ENCODE results near the gene ESPNL. TPM values are rescaled to one million over a fixed set of nuclear protein-coding genes. Genes with fewer than 3 reads are reported as not detected.

Gene ESPNL
- total RNA-seq, 1 experiment from 2014 or later = 1.1 TPM

GRCh38 chr2:238101891-238102841, 2.0 kb downstream of the ESPNL start:
- TF ChIP-seq RORB (CRISPR knock-in tag; IDR thresholded peaks at IDR 0.05) (no peak), MAX (CRISPR knock-in tag; IDR thresholded peaks at IDR 0.05) (no peak), EMX1 (CRISPR knock-in tag; IDR thresholded peaks at IDR 0.05) (no peak), CDX4 (CRISPR knock-in tag; IDR thresholded peaks at IDR 0.05; ENCODE audit: borderline replicate concordance) (no peak), TP53 (CRISPR knock-in tag; IDR thresholded peaks at IDR 0.05) (no peak), ELF4 (CRISPR knock-in tag; IDR thresholded peaks at IDR 0.05; ENCODE audit: low read depth) (no peak), GRHL2 (CRISPR knock-in tag; IDR thresholded peaks at IDR 0.05; ENCODE audit: insufficient replicate concordance, severe bottlenecking) (no peak), NFATC4 (CRISPR knock-in tag; IDR thresholded peaks at IDR 0.05) (no peak), FOXP1 (CRISPR knock-in tag; IDR thresholded peaks at IDR 0.05; ENCODE audit: borderline replicate concordance) (no peak), TCF7 (CRISPR knock-in tag; IDR thresholded peaks at IDR 0.05; ENCODE audit: low read depth) (no peak), AFF4 (CRISPR knock-in tag; IDR thresholded peaks at IDR 0.05; ENCODE audit: borderline replicate concordance) (no peak), RELA (CRISPR knock-in tag; IDR thresholded peaks at IDR 0.05; ENCODE audit: borderline replicate concordance) (no peak), TEAD1 (CRISPR knock-in tag; IDR thresholded peaks at IDR 0.05) (no peak), IRF1 (CRISPR knock-in tag; IDR thresholded peaks at IDR 0.05) (no peak), ZNF317 (CRISPR knock-in tag; IDR thresholded peaks at IDR 0.05; ENCODE audit: borderline replicate concordance, low read depth) (no peak), CREM (CRISPR knock-in tag; IDR thresholded peaks at IDR 0.05) (no peak), PREB (CRISPR knock-in tag; IDR thresholded peaks at IDR 0.05; ENCODE audit: borderline replicate concordance) (no peak), ZNF396 (CRISPR knock-in tag; IDR thresholded peaks at IDR 0.05; ENCODE audit: borderline replicate concordance) (no peak), E2F5 (CRISPR knock-in tag; IDR thresholded peaks at IDR 0.05) (no peak)
- POLR2A ChIA-PET = no interaction called here
- DNase-seq (ENCODE audit: low spot score) = no peak
- ATAC-seq = no peak
- no peaks in the 10 kb centered on the region for H3K27me3 Mint-ChIP-seq (ENCODE audit: low read depth)
- peaks cover 16% of the 10 kb centered on the region for H3K4me1 Mint-ChIP-seq
- CTCF ChIA-PET = interaction anchor here (0.9 to 1.4 kb wide), 5 partner anchors 46 to 179 kb away, joined by 3 to 5 read pairs (median 3); no protein-coding TSS in a partner anchor
- H3K9me3 Mint-ChIP-seq = no peaks in the 10 kb centered on the region
- no peaks in the 10 kb centered on the region for H3K36me3 Mint-ChIP-seq
- no peak overlapping the region for H3K27ac Mint-ChIP-seq
- H3K4me3 Mint-ChIP-seq = no peak overlapping the region

Data from WTC11 (cell line).